ENCODE data around the gene INSYN1. TPM values are rescaled to one million over a fixed set of nuclear protein-coding genes. Genes with fewer than 3 reads are reported as not detected.

INSYN1 gene
- total and polyA plus RNA-seq, 7 donors: 0.60 to 10.0 (median 3.6) TPM

DNA sequence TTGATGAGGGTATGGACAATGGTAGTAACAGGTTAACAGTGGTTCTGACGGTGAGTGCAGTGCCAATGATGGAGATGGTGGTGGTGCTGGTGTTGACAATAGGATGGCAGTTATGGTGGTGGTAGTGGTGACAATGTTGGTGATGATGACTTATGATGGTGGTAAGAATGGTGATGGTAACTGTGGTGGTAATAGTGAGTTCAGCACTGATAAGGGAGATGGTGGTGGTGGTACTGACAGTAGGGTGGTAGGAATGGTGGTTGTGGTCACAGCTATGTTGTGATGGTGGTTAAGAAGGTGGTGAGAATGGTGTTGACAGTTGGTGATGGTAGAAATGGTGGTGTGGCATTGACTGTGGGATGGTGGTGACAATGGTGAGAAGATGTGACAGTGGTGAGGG is 13.4 kb upstream of the INSYN1 start:
- TF ChIP-seq POLR2A (IDR thresholded peaks at IDR 0.05) (no peak), EP300 (IDR thresholded peaks at IDR 0.05) (no peak), POLR2AphosphoS5 (IDR thresholded peaks at IDR 0.05) (no peak)
- TF ChIP-seq, protein P1, sequence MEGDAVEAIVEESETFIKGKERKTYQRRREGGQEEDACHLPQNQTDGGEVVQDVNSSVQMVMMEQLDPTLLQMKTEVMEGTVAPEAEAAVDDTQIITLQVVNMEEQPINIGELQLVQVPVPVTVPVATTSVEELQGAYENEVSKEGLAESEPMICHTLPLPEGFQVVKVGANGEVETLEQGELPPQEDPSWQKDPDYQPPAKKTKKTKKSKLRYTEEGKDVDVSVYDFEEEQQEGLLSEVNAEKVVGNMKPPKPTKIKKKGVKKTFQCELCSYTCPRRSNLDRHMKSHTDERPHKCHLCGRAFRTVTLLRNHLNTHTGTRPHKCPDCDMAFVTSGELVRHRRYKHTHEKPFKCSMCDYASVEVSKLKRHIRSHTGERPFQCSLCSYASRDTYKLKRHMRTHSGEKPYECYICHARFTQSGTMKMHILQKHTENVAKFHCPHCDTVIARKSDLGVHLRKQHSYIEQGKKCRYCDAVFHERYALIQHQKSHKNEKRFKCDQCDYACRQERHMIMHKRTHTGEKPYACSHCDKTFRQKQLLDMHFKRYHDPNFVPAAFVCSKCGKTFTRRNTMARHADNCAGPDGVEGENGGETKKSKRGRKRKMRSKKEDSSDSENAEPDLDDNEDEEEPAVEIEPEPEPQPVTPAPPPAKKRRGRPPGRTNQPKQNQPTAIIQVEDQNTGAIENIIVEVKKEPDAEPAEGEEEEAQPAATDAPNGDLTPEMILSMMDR (IDR thresholded peaks at IDR 0.05): no peak
- Histone ChIP-seq H3K4me1 (peaks cover 0 to 6% (median 0%) of the 10 kb centered on the region in 4 donors), H3K27ac (no peak overlapping the region), H3K4me3 (no peak overlapping the region), H3K9me3 (no peaks in the 10 kb centered on the region), H3K36me3 (no peaks in the 10 kb centered on the region), H3K27me3 (no peaks in the 10 kb centered on the region)
- no peak for DNase-seq
- intact Hi-C loops (cut with DNase I): no loop called here
- WGBS, 2 donors: 91 to 97% methylated on average over 1 of the region's 1 CpG

DNA sequence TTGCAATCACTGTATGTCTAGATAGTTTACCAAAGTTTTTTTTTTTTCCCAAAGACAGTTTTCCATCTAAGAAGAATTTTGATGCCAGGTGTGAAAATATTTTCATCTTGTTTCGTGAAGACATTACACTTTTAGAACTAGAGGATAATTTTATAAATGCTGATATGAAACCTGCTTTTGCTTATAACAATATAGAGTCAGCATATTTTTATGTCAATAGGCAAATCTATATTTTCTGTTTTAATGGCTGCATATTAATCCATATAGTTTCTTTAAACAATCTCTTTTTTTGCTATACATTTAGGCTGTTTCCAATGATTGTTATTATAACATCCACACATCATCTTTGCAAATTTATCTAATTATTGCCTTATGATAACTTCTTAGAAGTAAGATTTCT is 12.6 kb upstream of the INSYN1 start:
- H3K36me3 ChIP-seq: no peaks in the 10 kb centered on the region
- 81 to 89% methylated on average over 1 of the region's 1 CpG for WGBS, 2 donors
- no peak for TF ChIP-seq POLR2AphosphoS5 (IDR thresholded peaks at IDR 0.05)
- TF ChIP-seq, protein P1 (IDR thresholded peaks at IDR 0.05): no peak
- TF ChIP-seq POLR2A (IDR thresholded peaks at IDR 0.05): no peak
- no peak for TF ChIP-seq EP300 (IDR thresholded peaks at IDR 0.05)
- no peaks in the 10 kb centered on the region for H3K9me3 ChIP-seq
- intact Hi-C loops (cut with DNase I): no loop called here
- peaks cover 0 to 6% (median 0%) of the 10 kb centered on the region in 4 donors for H3K4me1 ChIP-seq
- no peaks in the 10 kb centered on the region for H3K27me3 ChIP-seq
- no peak overlapping the region for H3K4me3 ChIP-seq
- H3K27ac ChIP-seq: no peak overlapping the region
- no peak for DNase-seq

DNA sequence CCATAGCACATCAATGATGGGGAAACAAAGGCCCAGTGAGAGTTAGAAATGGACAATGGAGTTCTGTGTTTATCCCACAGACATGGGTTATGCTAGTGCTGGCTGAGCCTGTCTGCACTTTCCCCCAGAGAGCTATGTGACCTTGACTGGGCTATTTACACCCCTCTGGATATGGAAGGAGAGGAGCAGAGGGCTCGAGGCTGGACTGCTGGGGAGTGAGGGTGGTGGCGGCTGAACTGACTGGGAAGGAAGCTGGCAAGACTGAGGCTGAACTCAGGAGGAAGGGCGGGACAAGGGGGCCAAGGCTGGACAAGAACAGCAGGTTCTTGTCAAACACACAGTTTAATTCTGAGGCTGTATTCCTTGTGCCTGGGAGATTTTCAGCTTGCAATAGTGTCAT is 10.8 kb upstream of the INSYN1 start:
- no peak for DNase-seq
- WGBS, 2 donors: 49 to 51% methylated on average over 3 of the region's 3 CpGs
- intact Hi-C loops (cut with DNase I): no loop called here
- H3K36me3 ChIP-seq: no peaks in the 10 kb centered on the region
- no peak overlapping the region for H3K27ac ChIP-seq
- no peaks in the 10 kb centered on the region for H3K27me3 ChIP-seq
- no peak overlapping the region for H3K4me3 ChIP-seq
- TF ChIP-seq EP300 (IDR thresholded peaks at IDR 0.05) (no peak), POLR2A (IDR thresholded peaks at IDR 0.05) (no peak), POLR2AphosphoS5 (IDR thresholded peaks at IDR 0.05) (no peak)
- TF ChIP-seq, protein P1 (IDR thresholded peaks at IDR 0.05): no peak
- peaks cover 0 to 6% (median 0%) of the 10 kb centered on the region in 4 donors for H3K4me1 ChIP-seq
- H3K9me3 ChIP-seq: no peaks in the 10 kb centered on the region

DNA sequence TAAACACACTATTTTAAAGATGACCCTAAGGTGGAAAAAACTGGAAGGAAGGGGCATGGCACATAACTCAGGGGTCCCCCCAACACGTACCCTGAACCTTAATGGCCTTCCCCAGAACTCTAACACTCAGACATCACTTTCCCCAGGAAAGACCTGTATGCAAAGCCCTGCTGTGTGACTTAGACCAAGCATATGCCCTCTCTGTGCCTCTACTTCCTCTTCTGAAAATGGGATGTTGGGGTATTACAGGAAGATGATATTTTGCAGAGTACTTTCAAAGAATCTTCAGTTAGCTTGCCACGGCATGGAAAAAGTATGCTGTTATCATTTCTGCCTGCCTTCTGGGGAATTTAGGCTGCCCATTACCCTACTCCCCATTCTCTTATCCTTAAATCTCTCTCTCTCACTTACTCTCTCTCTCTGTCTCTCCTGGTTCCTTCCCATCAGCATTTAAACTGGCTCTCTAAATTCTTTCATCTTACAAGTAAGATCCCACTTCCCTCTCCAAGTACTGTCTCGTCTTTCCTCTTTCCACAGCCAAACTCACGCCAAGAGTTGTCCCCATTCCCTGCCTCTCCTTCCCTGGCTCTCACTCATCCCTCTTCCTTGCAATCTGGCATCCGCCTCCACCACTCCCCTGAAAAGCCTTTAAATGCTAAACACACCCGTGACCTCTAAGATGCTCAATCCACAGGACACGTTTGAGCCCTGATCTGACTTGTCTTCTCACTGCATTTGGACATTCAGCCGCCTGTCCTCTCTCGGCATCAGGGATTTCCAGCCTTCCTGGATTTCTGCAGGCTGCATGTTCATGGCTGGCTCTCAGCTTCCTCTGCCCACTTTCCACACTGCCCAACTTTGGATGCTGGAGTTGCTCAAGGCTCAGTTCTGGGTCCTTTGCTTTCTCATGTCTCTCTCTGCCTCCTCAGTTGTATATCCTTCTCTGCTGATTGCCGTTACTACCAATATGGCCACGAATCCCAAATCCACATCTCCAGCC is 7.5 kb upstream of the INSYN1 start:
- no peak overlapping the region for H3K27ac ChIP-seq
- H3K4me3 ChIP-seq: no peak overlapping the region
- WGBS, 2 donors: 43 to 59% methylated on average over 11 of the region's 11 CpGs
- H3K27me3 ChIP-seq: no peaks in the 10 kb centered on the region
- TF ChIP-seq POLR2AphosphoS5 (IDR thresholded peaks at IDR 0.05) (no peak), POLR2A (IDR thresholded peaks at IDR 0.05) (no peak), EP300 (IDR thresholded peaks at IDR 0.05) (no peak)
- TF ChIP-seq, protein P1 (IDR thresholded peaks at IDR 0.05): no peak
- DNase-seq: no peak
- intact Hi-C loops (cut with DNase I): no loop called here
- no peaks in the 10 kb centered on the region for H3K9me3 ChIP-seq
- no peaks in the 10 kb centered on the region for H3K36me3 ChIP-seq
- peaks cover 0 to 6% (median 0%) of the 10 kb centered on the region in 4 donors for H3K4me1 ChIP-seq

Data from sigmoid colon (tissue), 7 donors.